ENCODE data around the gene SLC25A51. TPM values are rescaled to one million over a fixed set of nuclear protein-coding genes. Genes with fewer than 3 reads are reported as not detected.

SLC25A51 gene
- polyA plus RNA-seq, 1 experiment = 29.9 TPM

- POLR2A ChIA-PET = interaction anchor here (0.5 kb wide), 1 partner anchor 218 kb away, joined by 11 read pairs; no protein-coding TSS in a partner anchor
- TF ChIP-seq CTCF (IDR thresholded peaks at IDR 0.05; ENCODE audit: low read depth, low read length) = 0 out of 2 replicates have a peak, but pooled peaks have one; percentile 7
Observed at GRCh38 chr9:37938121-37938891, 34.4 kb upstream of the SLC25A51 start.

GRCh38 chr9:37937366-37937765, 33.4 kb upstream of the SLC25A51 start:
- POLR2A ChIA-PET = interaction anchor here (0.5 kb wide), 1 partner anchor 20 kb away, joined by 3 read pairs; no protein-coding TSS in a partner anchor
- Histone ChIP-seq H3K27ac (ENCODE audit: low read depth, low read length) (peak overlapping the region; percentile 87), H3K27me3 (ENCODE audit: control insufficient read depth, insufficient read depth, low read length) (no peaks in the 10 kb centered on the region), H3K4me3 (ENCODE audit: low read depth, low read length) (no peak overlapping the region), H3K9me3 (ENCODE audit: control insufficient read depth, insufficient read depth, low read length) (no peaks in the 10 kb centered on the region)
- no peak for DNase-seq (ENCODE audit: low read depth, low spot score)
- no peak for TF ChIP-seq CTCF (IDR thresholded peaks at IDR 0.05; ENCODE audit: low read depth, low read length)
- CTCF ChIA-PET = interaction anchor here (0.5 to 1.7 kb wide), 3 partner anchors 24 to 243 kb away, joined by 4 to 11 read pairs (median 5); no protein-coding TSS in a partner anchor

More at GRCh38 chr9:37938121-37938891, 34.4 kb upstream of the SLC25A51 start:
- peak; percentile 41 for DNase-seq (ENCODE audit: low read depth, low spot score)
- Histone ChIP-seq H3K27ac (ENCODE audit: low read depth, low read length) (peak overlapping the region; percentile 87), H3K4me3 (ENCODE audit: low read depth, low read length) (peak overlapping the region; percentile 7), H3K9me3 (ENCODE audit: control insufficient read depth, insufficient read depth, low read length) (no peaks in the 10 kb centered on the region), H3K27me3 (ENCODE audit: control insufficient read depth, insufficient read depth, low read length) (no peaks in the 10 kb centered on the region)
- CTCF ChIA-PET = interaction anchor here (0.9 to 1.7 kb wide), 3 partner anchors 25 to 150 kb away, joined by 3 to 11 read pairs (median 5); no protein-coding TSS in a partner anchor

GRCh38 chr9:37936965-37937364, 33.0 kb upstream of the SLC25A51 start:
- ChIA-PET POLR2A (no interaction called here), CTCF (interaction anchor here (0.5 to 1.7 kb wide), 4 partner anchors 23 to 244 kb away, joined by 4 to 11 read pairs (median 4); no protein-coding TSS in a partner anchor)
- no peak overlapping the region for H3K27ac ChIP-seq (ENCODE audit: low read depth, low read length)
- H3K27me3 ChIP-seq (ENCODE audit: control insufficient read depth, insufficient read depth, low read length) = no peaks in the 10 kb centered on the region
- TF ChIP-seq CTCF (IDR thresholded peaks at IDR 0.05; ENCODE audit: low read depth, low read length) = no peak
- peak; percentile 29 for DNase-seq (ENCODE audit: low read depth, low spot score)
- H3K9me3 ChIP-seq (ENCODE audit: control insufficient read depth, insufficient read depth, low read length) = no peaks in the 10 kb centered on the region
- H3K4me3 ChIP-seq (ENCODE audit: low read depth, low read length) = no peak overlapping the region

- no peaks in the 10 kb centered on the region for H3K27me3 ChIP-seq (ENCODE audit: control insufficient read depth, insufficient read depth, low read length)
- H3K9me3 ChIP-seq (ENCODE audit: control insufficient read depth, insufficient read depth, low read length) = no peaks in the 10 kb centered on the region
- no peak for DNase-seq (ENCODE audit: low read depth, low spot score)
- no peak overlapping the region for H3K27ac ChIP-seq (ENCODE audit: low read depth, low read length)
- no peak overlapping the region for H3K4me3 ChIP-seq (ENCODE audit: low read depth, low read length)
- CTCF ChIA-PET = interaction anchor here (1.4 to 1.5 kb wide), 2 partner anchors 23 to 32 kb away, joined by 4 to 5 read pairs; no protein-coding TSS in a partner anchor
- TF ChIP-seq CTCF (IDR thresholded peaks at IDR 0.05; ENCODE audit: low read depth, low read length) = no peak
- POLR2A ChIA-PET = no interaction called here
Observed at GRCh38 chr9:37936376-37936775, 32.4 kb upstream of the SLC25A51 start.

- ChIA-PET POLR2A (no interaction called here), CTCF (interaction anchor here (1.9 kb wide), 1 partner anchor 30 kb away, joined by 4 read pairs; no protein-coding TSS in a partner anchor)
- TF ChIP-seq CTCF (IDR thresholded peaks at IDR 0.05; ENCODE audit: low read depth, low read length) = no peak
- no peaks in the 10 kb centered on the region for H3K9me3 ChIP-seq (ENCODE audit: control insufficient read depth, insufficient read depth, low read length)
- DNase-seq (ENCODE audit: low read depth, low spot score) = no peak
- no peaks in the 10 kb centered on the region for H3K27me3 ChIP-seq (ENCODE audit: control insufficient read depth, insufficient read depth, low read length)
- no peak overlapping the region for H3K27ac ChIP-seq (ENCODE audit: low read depth, low read length)
- no peak overlapping the region for H3K4me3 ChIP-seq (ENCODE audit: low read depth, low read length)
Observed at GRCh38 chr9:37935096-37935495, 31.2 kb upstream of the SLC25A51 start.

All from AG04450 (cell line).